WERI-Rb-1 (cell line): ENCODE data around the gene LATS1.

ENCODE experiments used
- DNase-seq: peaks from one replicate; pipeline ENCODE4 v3.0.0-alpha.2; 2020
- H3K27ac ChIP-seq: fragments of 250-450 bp; sonication (Bioruptor Pico); 2 replicates; pipeline ENCODE4 v1.5.1; 2020; ENCODE audit warnings: mild to moderate bottlenecking, moderate library complexity
- H3K27me3 ChIP-seq: fragments of 250-450 bp; sonication (Bioruptor Pico); 2 replicates; pipeline ENCODE4 v1.5.1; 2021; ENCODE audit warnings: mild to moderate bottlenecking, low read depth, moderate library complexity; ENCODE audit not compliant: insufficient read depth, severe bottlenecking
- H3K36me3 ChIP-seq: fragments of 250-450 bp; sonication (Bioruptor Pico); 2 replicates; pipeline ENCODE4 v1.5.1; 2020; ENCODE audit warnings: mild to moderate bottlenecking, moderate library complexity
- H3K4me3 ChIP-seq: 2 replicates; pipeline ENCODE4 v1.5.1; 2011; ENCODE audit warnings: low read depth, mild to moderate bottlenecking, control low read depth, low read length
- H3K9me3 ChIP-seq: fragments of 250-450 bp; sonication (Bioruptor Pico); 2 replicates; pipeline ENCODE4 v1.5.1; 2021; ENCODE audit warnings: mild to moderate bottlenecking, moderate library complexity; ENCODE audit not compliant: severe bottlenecking
- CTCF ChIP-seq: IDR thresholded peaks from 2 replicates; pipeline ENCODE4 v1.5.1; 2011; ENCODE audit warnings: low read depth, mild to moderate bottlenecking, control low read depth, inconsistent platforms, low read length

Gene LATS1

DNA sequence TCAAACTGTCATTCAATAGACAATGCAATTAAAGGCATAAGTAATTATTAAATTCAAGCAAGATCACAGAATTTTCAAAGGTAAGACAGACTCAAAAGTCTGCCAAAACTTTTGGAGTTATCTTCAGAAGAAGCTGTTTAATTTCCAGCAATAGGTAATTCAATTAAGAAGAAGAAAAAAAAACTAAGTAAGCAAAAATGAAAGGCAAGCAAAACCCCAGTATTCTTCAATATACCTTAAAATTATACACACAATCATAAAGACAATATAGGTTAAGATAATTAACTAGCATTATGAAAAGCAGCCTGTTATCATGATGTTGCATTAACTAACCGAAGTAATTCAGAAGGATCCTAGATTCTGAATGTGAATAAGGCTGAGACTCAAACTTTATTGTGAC lies 3.5 kb downstream of the LATS1 start:
- no peak for TF ChIP-seq CTCF
- Histone ChIP-seq H3K4me3 (no peak overlapping the region), H3K27me3 (no peaks in the 10 kb centered on the region), H3K9me3 (no peaks in the 10 kb centered on the region), H3K36me3 (peaks cover 19% of the 10 kb centered on the region), H3K27ac (no peak overlapping the region)
- no peak for DNase-seq

DNA sequence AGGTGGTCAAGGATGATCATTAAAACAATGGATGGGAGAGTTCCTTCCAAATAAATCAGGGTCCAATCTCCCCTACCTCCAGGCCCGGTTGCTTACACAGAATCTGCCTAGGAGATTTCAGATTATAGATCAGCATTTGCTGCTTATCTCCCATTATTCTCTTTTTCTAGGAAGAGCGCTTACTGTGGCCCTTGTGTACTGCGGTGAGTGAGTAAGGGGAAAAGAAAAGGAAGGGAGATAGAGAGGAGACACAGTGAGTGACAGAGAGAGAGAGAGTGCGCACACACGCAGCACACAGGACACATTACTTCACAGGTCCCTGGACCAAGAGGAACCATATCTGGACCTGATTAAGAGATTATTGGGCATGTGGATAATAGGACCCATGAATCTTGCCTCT lies 6.2 kb downstream of the LATS1 start:
- Histone ChIP-seq H3K27me3 (no peaks in the 10 kb centered on the region), H3K27ac (no peak overlapping the region), H3K36me3 (peaks cover 17% of the 10 kb centered on the region), H3K4me3 (no peak overlapping the region), H3K9me3 (no peaks in the 10 kb centered on the region)
- TF ChIP-seq CTCF = no peak
- no peak for DNase-seq

GRCh38 chr6:149701714-149702113 lies 16.2 kb downstream of the LATS1 start:
- H3K36me3 ChIP-seq = peaks cover 18% of the 10 kb centered on the region
- no peak for DNase-seq
- H3K9me3 ChIP-seq = no peaks in the 10 kb centered on the region
- no peaks in the 10 kb centered on the region for H3K27me3 ChIP-seq
- no peak overlapping the region for H3K4me3 ChIP-seq
- no peak overlapping the region for H3K27ac ChIP-seq
- no peak for TF ChIP-seq CTCF

DNA sequence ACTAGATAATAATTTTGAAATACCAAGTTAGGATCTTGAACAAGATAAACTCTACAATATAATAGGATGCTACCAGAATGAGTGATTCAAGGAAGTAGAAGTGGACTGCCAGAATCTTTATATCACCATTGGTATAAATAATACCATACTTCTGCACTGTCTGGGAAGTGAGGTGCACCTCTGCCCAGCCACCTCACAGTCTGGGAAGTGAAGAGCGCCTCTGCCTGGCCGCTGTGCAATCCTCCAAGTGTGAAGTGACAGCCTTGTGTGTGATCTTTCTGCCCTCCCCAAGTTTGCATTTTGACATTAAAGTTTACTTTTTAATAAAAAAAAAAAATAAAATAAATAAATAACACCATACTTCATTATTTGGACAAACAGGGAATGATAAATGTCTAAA lies 18.8 kb downstream of the LATS1 start:
- peak; percentile 39 for TF ChIP-seq CTCF
- H3K27me3 ChIP-seq = no peaks in the 10 kb centered on the region
- peaks cover 22% of the 10 kb centered on the region for H3K36me3 ChIP-seq
- H3K4me3 ChIP-seq = no peak overlapping the region
- no peak overlapping the region for H3K27ac ChIP-seq
- H3K9me3 ChIP-seq = no peaks in the 10 kb centered on the region
- no peak for DNase-seq

DNA sequence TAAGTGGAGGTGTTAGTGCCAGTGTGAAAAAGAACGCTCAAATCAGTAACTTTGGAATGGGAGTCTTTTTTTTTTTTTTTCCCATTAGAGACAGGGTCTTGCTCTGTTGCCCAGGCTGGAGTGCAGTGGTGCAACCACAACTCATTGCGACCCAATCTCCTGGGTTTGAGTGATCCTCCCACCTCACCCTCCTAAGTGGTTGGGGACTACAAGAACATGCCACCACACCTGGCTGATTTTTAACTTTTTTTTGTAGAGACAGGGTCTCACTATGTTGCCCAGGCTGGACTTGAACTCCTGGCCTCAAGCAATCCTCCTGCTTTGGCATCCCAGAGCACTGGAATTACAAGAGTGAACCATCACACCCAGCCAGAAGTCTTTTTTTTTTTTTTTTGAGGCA lies 19.7 kb downstream of the LATS1 start:
- H3K4me3 ChIP-seq = no peak overlapping the region
- no peaks in the 10 kb centered on the region for H3K9me3 ChIP-seq
- H3K36me3 ChIP-seq = peaks cover 32% of the 10 kb centered on the region
- H3K27ac ChIP-seq = no peak overlapping the region
- no peak for TF ChIP-seq CTCF
- no peaks in the 10 kb centered on the region for H3K27me3 ChIP-seq
- DNase-seq = no peak

- no peaks in the 10 kb centered on the region for H3K9me3 ChIP-seq
- H3K27me3 ChIP-seq = no peaks in the 10 kb centered on the region
- peak overlapping the region; percentile 16; the same call in 1 of the 2 replicates for H3K27ac ChIP-seq
- no peak for TF ChIP-seq CTCF
- H3K36me3 ChIP-seq = peaks cover 45% of the 10 kb centered on the region
- DNase-seq = no peak
- no peak overlapping the region for H3K4me3 ChIP-seq
Observed at GRCh38 chr6:149696901-149697300, 21.0 kb downstream of the LATS1 start.
